Muscle layer of duodenum (tissue), 2 donors: Measurements from ENCODE around the gene ANKRD44.
A peak's percentile ranks its signal among the peaks of the same experiment; 100 is the strongest.

ENCODE experiments used
- H3K27ac ChIP-seq: one replicate; pipeline ENCODE4 v1.7.0; 2013; ENCODE audit warnings: mild to moderate bottlenecking, low read length
- H3K27me3 ChIP-seq: one replicate; pipeline ENCODE4 v1.7.0; 2013; ENCODE audit warnings: low read depth, mild to moderate bottlenecking, control low read depth, low read length
- H3K36me3 ChIP-seq, 2 donors: one replicate each; pipeline ENCODE4 v1.7.0; 2013; ENCODE audit warnings: low read length in 2 of 2, control low read depth in 1 of 2, mild to moderate bottlenecking in 1 of 2; ENCODE audit not compliant: insufficient read depth in 2 of 2, control insufficient read depth in 1 of 2
- H3K4me1 ChIP-seq, 2 donors: one replicate each; pipeline ENCODE4 v1.7.0; 2013; ENCODE audit warnings: low read length in 2 of 2, mild to moderate bottlenecking in 2 of 2, control low read depth in 1 of 2, moderate library complexity in 1 of 2; ENCODE audit not compliant: insufficient read depth in 2 of 2, control insufficient read depth in 1 of 2
- H3K4me3 ChIP-seq, 2 donors: one replicate each; pipeline ENCODE4 v1.7.0; 2013; ENCODE audit warnings: low read length in 2 of 2, low read depth in 1 of 2, mild to moderate bottlenecking in 1 of 2
- H3K9me3 ChIP-seq, 2 donors: one replicate each; pipeline ENCODE4 v1.7.0; 2013; ENCODE audit warnings: low read length in 2 of 2, control low read depth in 1 of 2, mild to moderate bottlenecking in 1 of 2; ENCODE audit not compliant: control insufficient read depth in 1 of 2
- donor health status: healthy.

The ANKRD44 gene

DNA sequence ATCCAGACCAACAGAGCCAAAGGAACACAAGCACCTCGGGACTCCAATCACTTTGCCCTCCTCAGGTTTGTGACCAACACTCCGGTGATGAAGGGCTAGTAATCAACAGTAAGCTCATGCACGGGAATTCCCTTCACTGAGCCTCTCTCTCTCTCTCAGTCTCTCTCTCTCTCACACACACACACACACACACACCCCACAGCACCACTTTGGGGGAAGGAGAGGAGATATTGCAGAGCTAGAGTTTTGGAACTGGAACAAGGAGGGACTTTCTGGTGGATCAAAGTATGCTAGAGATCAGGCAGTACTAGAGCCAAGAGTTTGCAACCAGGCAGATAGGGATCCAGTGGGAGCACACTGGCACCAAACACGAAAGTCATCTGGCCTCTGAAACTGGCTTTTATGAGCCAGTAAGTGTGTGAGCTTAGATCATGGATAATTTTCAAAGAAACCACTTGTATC lies 98.7 kb downstream of the ANKRD44 start:
- no peaks in the 10 kb centered on the region for H3K9me3 ChIP-seq
- peaks cover 1 to 28% of the 10 kb centered on the region in 2 donors for H3K4me1 ChIP-seq
- no peak overlapping the region for H3K27ac ChIP-seq
- H3K36me3 ChIP-seq, result no peaks in the 10 kb centered on the region
- H3K27me3 ChIP-seq, result no peaks in the 10 kb centered on the region
- no peak overlapping the region for H3K4me3 ChIP-seq

DNA sequence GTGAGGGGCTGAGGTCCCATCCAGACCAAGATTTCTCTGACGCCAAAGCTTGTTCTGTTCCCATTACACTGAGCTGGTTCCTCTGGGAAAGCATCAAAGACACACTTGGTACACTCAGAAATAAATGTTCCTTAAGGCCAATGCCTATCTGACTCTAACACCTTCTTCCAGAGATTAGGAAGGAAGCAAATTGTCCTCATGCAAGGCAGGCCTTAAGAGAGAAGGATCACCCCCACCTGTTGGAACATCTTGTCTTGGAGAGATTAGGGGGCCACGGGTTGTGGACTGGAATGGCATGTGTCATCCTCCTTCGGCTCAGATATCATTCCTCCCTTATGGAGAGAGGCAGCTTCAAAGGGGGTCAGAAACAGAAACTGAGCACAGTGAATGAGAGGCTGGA lies 100.2 kb downstream of the ANKRD44 start:
- H3K4me3 ChIP-seq, result no peak overlapping the region
- H3K9me3 ChIP-seq, result no peaks in the 10 kb centered on the region
- no peak overlapping the region for H3K27ac ChIP-seq
- H3K4me1 ChIP-seq, result peaks cover 0 to 21% of the 10 kb centered on the region in 2 donors
- no peaks in the 10 kb centered on the region for H3K27me3 ChIP-seq
- no peaks in the 10 kb centered on the region for H3K36me3 ChIP-seq

DNA sequence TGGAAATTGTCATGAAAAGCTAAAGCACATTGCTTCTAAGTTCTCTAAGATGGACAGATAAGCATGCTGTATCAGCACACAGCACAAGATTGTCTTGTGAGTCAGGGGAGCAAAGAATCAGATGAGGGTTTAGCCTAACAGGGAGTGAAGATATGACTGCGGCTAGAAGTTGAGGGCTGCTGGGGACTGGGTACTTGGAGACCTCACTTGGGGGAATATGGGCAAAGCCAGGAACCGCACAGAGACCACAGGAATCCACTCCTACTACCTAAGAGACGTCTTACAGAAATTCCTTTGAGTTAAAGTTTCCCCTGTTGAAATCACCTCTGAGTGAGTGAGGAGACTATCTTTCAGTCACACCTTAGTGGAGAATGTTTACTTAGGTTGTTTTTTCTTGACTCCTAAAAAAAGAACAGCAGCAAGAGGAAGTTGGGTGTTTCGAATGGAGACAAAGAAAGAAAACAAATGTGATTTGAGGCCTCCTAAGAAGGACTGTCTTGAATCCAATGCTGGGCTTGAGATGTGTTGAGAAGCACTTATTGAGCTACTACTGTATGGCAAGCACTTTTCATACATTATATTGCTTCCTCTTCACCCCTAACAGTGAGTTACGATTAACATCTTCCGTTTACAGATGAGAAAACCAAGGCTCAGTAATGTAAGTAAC lies 100.7 kb downstream of the ANKRD44 start:
- Histone ChIP-seq H3K9me3 (no peaks in the 10 kb centered on the region), H3K36me3 (no peaks in the 10 kb centered on the region), H3K27ac (no peak overlapping the region), H3K4me1 (peaks cover 0 to 21% of the 10 kb centered on the region in 2 donors), H3K27me3 (no peaks in the 10 kb centered on the region), H3K4me3 (no peak overlapping the region)

- no peaks in the 10 kb centered on the region for H3K9me3 ChIP-seq
- H3K4me3 ChIP-seq, result no peak overlapping the region
- no peaks in the 10 kb centered on the region for H3K36me3 ChIP-seq
- no peaks in the 10 kb centered on the region for H3K27me3 ChIP-seq
- H3K27ac ChIP-seq, result no peak overlapping the region
- H3K4me1 ChIP-seq, result peaks cover 0 to 21% of the 10 kb centered on the region in 2 donors
Observed at GRCh38 chr2:197209246-197209645, 101.3 kb downstream of the ANKRD44 start.

GRCh38 chr2:197208841-197209240 lies 101.7 kb downstream of the ANKRD44 start:
- peaks cover 0 to 21% of the 10 kb centered on the region in 2 donors for H3K4me1 ChIP-seq

DNA sequence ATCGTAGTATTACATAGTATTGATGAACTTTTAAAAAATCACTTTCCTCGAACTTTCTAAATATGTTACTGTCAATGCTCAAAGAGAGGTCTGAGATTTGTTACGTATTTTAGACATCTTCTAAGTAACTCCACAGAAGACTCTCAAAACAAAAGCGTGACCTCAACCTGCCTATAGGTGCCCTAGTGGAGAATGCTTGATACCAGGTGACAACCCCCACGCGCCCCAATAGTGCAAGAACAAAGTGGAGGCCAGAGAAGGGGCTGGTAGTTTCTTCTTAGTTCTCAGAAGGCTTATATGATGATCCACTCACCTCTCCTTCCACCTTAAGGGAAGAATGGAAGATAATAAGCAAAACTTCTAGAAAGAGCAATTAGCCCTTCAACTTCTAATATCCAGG lies 102.6 kb downstream of the ANKRD44 start:
- H3K9me3 ChIP-seq, result no peaks in the 10 kb centered on the region
- H3K36me3 ChIP-seq, result no peaks in the 10 kb centered on the region
- H3K4me3 ChIP-seq, result no peak overlapping the region
- no peak overlapping the region for H3K27ac ChIP-seq
- H3K4me1 ChIP-seq, result peaks cover 0 to 18% of the 10 kb centered on the region in 2 donors
- H3K27me3 ChIP-seq, result no peaks in the 10 kb centered on the region

More at GRCh38 chr2:197208841-197209240, 101.7 kb downstream of the ANKRD44 start:
- Histone ChIP-seq H3K27ac (no peak overlapping the region), H3K9me3 (no peaks in the 10 kb centered on the region), H3K27me3 (no peaks in the 10 kb centered on the region), H3K4me3 (no peak overlapping the region), H3K36me3 (no peaks in the 10 kb centered on the region)

DNA sequence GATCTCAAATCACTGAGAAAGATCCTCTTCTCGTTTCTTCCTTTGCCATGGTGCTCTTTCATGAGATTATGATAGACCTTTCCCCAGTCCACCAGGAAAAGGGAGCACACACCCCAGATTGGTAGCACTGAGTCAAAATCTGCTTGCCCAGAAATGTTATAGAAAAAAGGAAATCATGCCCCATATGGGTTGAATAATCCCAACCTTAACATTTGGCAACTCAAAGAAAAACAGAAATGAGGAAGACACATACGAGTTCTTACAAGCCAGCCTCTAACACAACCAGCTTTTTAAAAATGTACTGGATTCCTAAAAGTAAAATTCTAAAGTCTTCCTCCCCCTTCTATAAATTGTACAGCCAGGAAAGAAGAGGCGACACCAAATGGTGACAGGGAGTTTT lies 103.0 kb downstream of the ANKRD44 start:
- Histone ChIP-seq H3K36me3 (no peaks in the 10 kb centered on the region), H3K27ac (no peak overlapping the region), H3K27me3 (no peaks in the 10 kb centered on the region), H3K4me3 (no peak overlapping the region), H3K9me3 (no peaks in the 10 kb centered on the region), H3K4me1 (peaks cover 0 to 14% of the 10 kb centered on the region in 2 donors)

- H3K27ac ChIP-seq, result no peak overlapping the region
- no peak overlapping the region for H3K4me3 ChIP-seq
- H3K27me3 ChIP-seq, result no peaks in the 10 kb centered on the region
- H3K36me3 ChIP-seq, result no peaks in the 10 kb centered on the region
- H3K4me1 ChIP-seq, result peaks cover 0 to 9% of the 10 kb centered on the region in 2 donors
- H3K9me3 ChIP-seq, result no peaks in the 10 kb centered on the region
Observed at GRCh38 chr2:197207106-197207505, 103.5 kb downstream of the ANKRD44 start.

DNA sequence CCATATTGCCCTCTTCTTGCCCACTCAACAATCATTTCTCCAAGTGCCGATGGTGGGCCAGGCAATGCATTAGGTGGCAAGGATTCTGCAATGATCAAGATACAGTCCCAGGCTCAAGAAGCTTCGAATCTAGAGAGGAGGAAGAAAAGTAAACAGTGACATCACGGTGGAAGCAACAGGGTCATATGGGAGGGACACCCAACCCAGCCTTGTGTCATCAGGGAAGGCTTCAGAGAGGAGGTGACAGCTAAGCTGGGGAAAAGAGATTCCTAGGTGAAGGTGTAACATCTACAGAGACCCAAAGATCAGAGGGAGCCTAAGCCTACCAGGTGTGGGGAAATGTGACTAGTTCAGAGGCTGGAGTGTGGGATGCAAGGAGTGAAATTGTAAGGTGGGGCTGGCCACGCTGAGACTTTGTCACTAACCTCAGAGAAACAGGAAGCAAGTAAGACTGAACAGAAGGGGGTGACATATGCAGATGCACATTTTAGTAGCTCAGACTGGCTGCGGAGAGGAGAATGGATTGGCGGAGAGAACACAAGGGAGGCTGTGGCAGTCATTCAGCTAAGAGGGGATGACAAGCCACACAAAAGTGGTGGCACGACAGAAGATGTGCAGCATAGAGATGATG lies 104.9 kb downstream of the ANKRD44 start:
- H3K27ac ChIP-seq, result peak overlapping the region; percentile 7
- peaks cover 0 to 6% of the 10 kb centered on the region in 2 donors for H3K4me1 ChIP-seq
- no peaks in the 10 kb centered on the region for H3K27me3 ChIP-seq
- H3K4me3 ChIP-seq, result no peak overlapping the region
- H3K9me3 ChIP-seq, result no peaks in the 10 kb centered on the region
- H3K36me3 ChIP-seq, result no peaks in the 10 kb centered on the region

GRCh38 chr2:197204519-197205250 lies 105.9 kb downstream of the ANKRD44 start:
- Histone ChIP-seq H3K27ac (no peak overlapping the region), H3K9me3 (no peaks in the 10 kb centered on the region), H3K36me3 (no peaks in the 10 kb centered on the region), H3K27me3 (no peaks in the 10 kb centered on the region), H3K4me1 (peaks cover 6 to 16% of the 10 kb centered on the region in 2 donors), H3K4me3 (no peak overlapping the region)

- Histone ChIP-seq H3K27me3 (no peaks in the 10 kb centered on the region), H3K9me3 (no peaks in the 10 kb centered on the region), H3K4me3 (no peak overlapping the region), H3K36me3 (no peaks in the 10 kb centered on the region), H3K27ac (no peak overlapping the region), H3K4me1 (peaks cover 6 to 29% of the 10 kb centered on the region in 2 donors)
Observed at GRCh38 chr2:197201874-197202273, 108.7 kb downstream of the ANKRD44 start.
